WI38 (cell line): ENCODE measurements around the gene ZDHHC18.
"Not testable (repeated sequence)": the region's sequence is repeated elsewhere in the genome, so short reads cannot be mapped to it uniquely, and the experiment has no call there.

Source experiments
- H3K4me3 ChIP-seq: 2 replicates; pipeline ENCODE4 v1.5.1; 2011; ENCODE audit warnings: low read depth, mild to moderate bottlenecking, control low read depth, low read length
- TF ChIP-seq, protein P1 (sequence below): IDR thresholded peaks from 2 replicates; pipeline ENCODE4 v1.5.1; 2012; ENCODE audit warnings: low read depth, mild to moderate bottlenecking, control low read depth, low read length

Gene ZDHHC18

DNA sequence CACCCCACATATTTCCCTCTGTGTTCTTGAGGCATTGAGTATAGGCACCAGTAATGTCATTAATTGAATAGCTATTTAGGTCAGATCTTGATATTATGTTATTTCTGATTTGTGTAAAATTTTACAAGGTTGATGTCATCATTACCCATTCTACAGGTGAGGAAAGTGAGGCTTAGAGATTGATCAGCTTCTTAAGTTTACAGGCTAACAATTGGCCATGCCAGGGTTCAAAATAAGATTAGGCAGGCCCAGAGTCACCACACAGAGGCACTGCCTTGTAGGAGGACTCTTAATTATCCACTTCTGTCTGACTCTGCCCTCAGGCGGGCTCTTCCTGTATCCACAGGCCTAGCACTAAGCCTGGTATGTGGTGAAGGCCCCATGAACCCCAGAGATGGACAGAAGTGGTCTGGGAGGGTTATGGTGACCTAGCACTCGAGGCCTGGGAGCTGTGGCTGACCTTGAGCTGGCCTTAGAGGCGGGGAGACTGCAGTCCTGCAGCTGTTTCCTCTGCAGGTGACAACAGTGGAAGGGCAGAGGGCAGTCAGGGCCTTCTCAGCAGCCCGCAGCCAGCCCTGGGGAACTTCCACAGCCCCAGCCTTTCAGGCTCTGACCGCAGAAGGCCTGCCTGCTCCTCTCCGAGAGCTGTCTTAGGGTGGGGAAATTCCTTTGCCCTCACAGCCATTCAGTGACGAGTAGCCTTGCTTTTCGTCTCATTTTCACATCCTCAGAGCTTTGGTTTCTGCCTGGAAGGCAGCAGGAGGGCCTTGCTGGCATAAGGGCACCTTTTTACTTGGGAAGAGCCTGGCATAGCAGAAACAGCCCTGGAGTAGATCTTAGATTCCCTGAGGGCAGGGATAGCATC, 12.2 kb downstream of the ZDHHC18 start:
- H3K4me3 ChIP-seq, result no peak overlapping the region
- TF ChIP-seq, protein P1, sequence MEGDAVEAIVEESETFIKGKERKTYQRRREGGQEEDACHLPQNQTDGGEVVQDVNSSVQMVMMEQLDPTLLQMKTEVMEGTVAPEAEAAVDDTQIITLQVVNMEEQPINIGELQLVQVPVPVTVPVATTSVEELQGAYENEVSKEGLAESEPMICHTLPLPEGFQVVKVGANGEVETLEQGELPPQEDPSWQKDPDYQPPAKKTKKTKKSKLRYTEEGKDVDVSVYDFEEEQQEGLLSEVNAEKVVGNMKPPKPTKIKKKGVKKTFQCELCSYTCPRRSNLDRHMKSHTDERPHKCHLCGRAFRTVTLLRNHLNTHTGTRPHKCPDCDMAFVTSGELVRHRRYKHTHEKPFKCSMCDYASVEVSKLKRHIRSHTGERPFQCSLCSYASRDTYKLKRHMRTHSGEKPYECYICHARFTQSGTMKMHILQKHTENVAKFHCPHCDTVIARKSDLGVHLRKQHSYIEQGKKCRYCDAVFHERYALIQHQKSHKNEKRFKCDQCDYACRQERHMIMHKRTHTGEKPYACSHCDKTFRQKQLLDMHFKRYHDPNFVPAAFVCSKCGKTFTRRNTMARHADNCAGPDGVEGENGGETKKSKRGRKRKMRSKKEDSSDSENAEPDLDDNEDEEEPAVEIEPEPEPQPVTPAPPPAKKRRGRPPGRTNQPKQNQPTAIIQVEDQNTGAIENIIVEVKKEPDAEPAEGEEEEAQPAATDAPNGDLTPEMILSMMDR, result no peak

DNA sequence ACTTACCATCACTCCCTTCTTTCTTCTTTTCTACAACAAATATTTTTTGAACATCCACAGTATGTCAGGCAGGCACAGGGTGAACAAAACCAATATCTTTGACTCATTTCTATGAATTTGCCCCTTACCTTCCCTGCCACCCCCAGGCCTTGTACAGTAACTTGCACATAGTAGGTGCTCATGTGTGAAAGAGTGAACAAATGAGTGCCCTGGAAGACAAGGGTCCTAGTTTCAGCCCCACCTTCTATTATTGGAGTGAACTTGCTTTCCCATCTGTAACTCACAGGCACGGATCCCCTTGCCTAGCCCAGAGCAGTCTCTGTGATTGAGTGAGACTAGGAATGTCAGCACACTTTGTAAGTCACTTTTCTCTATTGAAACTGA, 12.8 kb downstream of the ZDHHC18 start:
- H3K4me3 ChIP-seq, result no peak overlapping the region

DNA sequence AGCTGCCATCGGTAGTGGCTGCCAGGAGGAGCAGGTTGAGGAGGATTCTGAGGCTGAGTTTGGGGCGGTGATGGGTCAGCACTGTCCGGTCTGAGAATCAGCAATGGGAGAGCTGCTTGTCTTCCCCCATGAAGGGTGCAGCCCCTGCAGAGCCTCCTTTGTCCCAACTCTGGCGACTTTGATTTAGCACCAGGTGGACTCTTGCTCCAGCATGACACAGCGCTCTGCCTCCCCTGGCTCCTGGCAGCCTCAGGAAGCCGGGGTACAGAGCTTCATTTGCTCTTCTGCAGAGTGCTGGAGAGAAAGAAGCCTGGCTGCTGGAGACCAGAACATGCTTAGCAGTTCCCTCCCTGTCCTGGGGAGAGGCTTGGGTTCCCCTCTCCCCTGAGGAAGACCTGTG, 13.3 kb downstream of the ZDHHC18 start:
- TF ChIP-seq, protein P1, result no peak
- no peak overlapping the region for H3K4me3 ChIP-seq

More for the DNA sequence above, 12.8 kb downstream of the ZDHHC18 start:
- TF ChIP-seq, protein P1, result no peak

DNA sequence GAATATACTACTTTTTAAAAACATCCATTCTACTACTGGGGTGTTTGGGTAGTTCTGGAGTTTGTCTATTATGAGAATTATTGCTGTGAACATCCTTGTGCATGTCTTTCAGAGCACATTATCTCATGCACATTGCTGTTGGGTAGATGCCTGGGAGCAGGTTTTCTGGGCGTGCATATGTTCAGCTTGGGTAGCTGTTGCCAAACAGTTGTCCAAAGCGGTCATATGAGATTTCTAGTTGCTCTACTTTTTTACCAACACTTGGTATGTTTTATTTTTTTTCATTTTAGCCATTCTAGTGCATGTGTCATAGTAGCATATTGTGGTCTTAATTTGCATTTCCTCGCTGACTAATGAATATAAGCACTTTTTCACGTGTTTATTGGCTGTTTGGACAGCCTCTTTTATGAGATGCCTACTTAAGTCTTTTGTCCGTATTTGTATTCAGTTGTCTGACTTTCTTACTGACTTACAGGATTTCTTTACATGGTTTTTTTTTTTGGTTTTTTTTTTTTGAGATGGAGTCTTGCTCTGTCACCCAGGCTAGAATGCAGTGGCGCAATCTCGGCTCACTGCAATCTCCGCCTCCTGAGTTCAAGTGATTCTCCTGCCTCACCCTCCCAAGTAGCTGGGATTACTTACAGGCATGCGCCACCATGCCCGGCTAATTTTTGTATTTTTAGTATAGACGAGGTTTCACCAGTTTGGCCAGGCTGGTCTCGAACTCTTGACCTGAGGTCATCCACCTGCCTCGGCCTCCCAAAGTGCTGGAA, 18.1 kb downstream of the ZDHHC18 start:
- TF ChIP-seq, protein P1, result no peak

DNA sequence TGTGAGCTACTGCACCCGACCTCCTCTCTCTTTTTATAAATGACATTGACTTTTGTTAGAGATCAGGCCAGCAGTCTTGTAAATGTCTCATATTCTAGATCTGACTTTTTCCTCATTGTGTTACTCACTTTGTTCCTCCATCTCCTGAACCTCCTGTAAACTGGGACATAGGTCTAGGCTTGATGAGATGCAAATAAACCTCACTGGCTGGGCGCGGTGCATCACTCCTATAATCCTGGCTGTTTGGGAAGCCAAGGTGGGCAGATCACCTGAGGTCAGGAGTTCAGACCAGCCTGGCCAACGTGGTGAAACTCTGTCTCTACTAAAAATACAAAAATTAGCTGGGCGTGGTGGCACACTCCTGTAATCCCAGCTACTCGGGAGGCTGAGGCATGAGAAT, 21.3 kb downstream of the ZDHHC18 start:
- H3K4me3 ChIP-seq, result not testable (repeated sequence)

More for the DNA sequence above, 18.1 kb downstream of the ZDHHC18 start:
- no peak overlapping the region for H3K4me3 ChIP-seq

DNA sequence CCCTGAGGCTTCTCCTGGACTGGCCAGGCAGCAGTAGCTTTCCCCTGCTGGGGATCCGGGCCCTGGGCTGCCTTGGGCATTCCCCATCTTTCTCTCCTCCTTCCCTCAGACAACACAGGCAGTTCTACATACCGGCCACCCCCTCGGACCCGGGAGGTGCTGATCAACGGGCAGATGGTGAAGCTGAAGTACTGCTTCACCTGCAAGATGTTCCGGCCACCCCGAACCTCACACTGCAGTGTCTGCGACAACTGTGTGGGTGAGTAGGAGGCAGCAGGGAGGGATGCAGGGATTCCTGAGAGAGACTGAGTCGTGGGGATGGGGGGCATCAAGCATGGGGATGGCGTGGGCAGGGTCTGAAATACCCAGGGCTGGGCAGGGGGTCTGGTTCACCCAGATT, 22.0 kb downstream of the ZDHHC18 start:
- no peak overlapping the region for H3K4me3 ChIP-seq
- TF ChIP-seq, protein P1, result no peak

DNA sequence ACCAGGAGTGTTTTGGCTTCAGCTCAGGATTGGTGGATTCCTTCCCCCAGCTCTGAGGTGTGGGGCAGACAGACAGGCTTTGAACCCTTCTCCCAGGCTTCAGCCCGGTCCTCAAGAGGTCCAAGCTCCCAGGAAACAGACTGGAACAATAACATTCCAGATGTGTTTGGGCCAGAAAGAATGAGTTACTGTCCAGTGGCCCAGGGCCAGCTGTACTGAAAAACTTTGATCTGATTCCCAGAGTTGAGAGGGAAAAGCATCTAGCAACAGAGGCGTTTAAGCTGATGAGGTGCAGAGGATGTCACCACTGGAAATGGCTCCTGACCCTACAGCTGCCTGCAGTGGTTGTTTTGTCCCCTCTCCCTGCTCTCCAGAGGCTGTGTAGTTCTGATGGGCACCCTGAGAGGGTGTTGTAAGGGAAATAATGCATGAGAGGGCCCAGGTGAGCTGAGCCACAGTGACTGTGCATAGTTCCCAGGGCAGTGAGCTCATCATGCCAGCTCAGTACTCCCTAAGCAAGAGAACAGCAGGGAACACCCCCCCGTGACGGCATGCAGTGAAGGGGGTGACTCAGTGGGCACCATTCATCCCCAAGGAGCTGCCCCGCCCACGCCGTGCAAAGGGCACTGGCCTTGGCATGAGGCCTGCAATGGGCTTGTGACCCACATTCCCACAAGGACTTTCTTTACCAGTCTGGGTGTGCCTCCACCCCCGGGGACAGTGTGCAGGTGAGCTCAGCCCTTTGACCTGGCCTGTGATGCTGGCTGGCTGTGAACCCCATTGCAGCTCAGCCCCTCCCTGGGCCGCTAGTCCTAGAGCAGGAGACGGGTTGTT, 22.7 kb downstream of the ZDHHC18 start:
- TF ChIP-seq, protein P1, result no peak
- no peak overlapping the region for H3K4me3 ChIP-seq
